HEK293 (cell line): ENCODE measurements around the gene RFX2.

Experiments used
- CTCF ChIA-PET: fragments of 350-600 bp; formaldehyde crosslinking; extraction: SDS; loops from one replicate; lab custom pipeline; 2021; ENCODE audit warnings: antibody characterized with exemption; lab: Yijun Ruan, JAX
- POLR2A ChIA-PET: fragments of 300-600 bp; formaldehyde crosslinking; extraction: SDS; loops from one replicate; lab custom pipeline; 2020; ENCODE audit warnings: antibody characterized with exemption, inconsistent platforms; lab: Yijun Ruan, JAX
- H3K27ac ChIP-seq: fragments of 200-500 bp; sonication (Bioruptor generic); 2 replicates; pipeline ENCODE4 v1.5.1; 2014; ENCODE audit warnings: low read depth, low read length, control low read depth, inconsistent platforms; ENCODE audit errors: extremely low read depth
- H3K36me3 ChIP-seq, 2 experiments: fragments of 200-500 bp in 1 of 2; sonication (Bioruptor generic) in 1 of 2; 1 replicate in 1 of 2; 2 replicates in 1 of 2; pipeline ENCODE4 v1.5.1; 2014 to 2017; ENCODE audit warnings: inconsistent platforms in 2 of 2, low read length in 2 of 2; ENCODE audit not compliant: control insufficient read depth in 2 of 2, insufficient read depth in 1 of 2
- H3K4me1 ChIP-seq: fragments of 200-500 bp; sonication (Bioruptor generic); 2 replicates; pipeline ENCODE4 v1.5.1; 2014; ENCODE audit warnings: mild to moderate bottlenecking, low read length, inconsistent platforms; ENCODE audit not compliant: control insufficient read depth, insufficient read depth
- H3K4me3 ChIP-seq: 2 replicates; pipeline ENCODE4 v1.5.1; 2011; ENCODE audit warnings: low read depth, mild to moderate bottlenecking, control low read depth, low read length, moderate library complexity
- H3K9me3 ChIP-seq: fragments of 200-500 bp; sonication (Bioruptor generic); 2 replicates; pipeline ENCODE4 v1.5.1; 2014; ENCODE audit warnings: low read depth, low read length, inconsistent platforms; ENCODE audit not compliant: control insufficient read depth, insufficient read depth
- BCL11A ChIP-seq: fragments of 450-650 bp; formaldehyde crosslinking; IDR thresholded peaks from 2 replicates; pipeline ENCODE4 v1.5.1; 2016; ENCODE audit warnings: low read depth, missing biosample characterization, missing genetic modification characterization
- CTCF ChIP-seq: fragments of 450-650 bp; formaldehyde crosslinking; IDR thresholded peaks from 2 replicates; pipeline ENCODE4 v1.5.1; 2016; ENCODE audit warnings: missing biosample characterization, missing genetic modification characterization
- MEIS1 ChIP-seq: sonication (generic); formaldehyde crosslinking; IDR thresholded peaks from 2 replicates; pipeline ENCODE4 v1.8.1; 2022; ENCODE audit warnings: missing genetic modification reagents, mild to moderate bottlenecking, borderline replicate concordance
- REPIN1 ChIP-seq: fragments of 450-650 bp; formaldehyde crosslinking; IDR thresholded peaks from 2 replicates; pipeline ENCODE4 v1.5.1; 2017; ENCODE audit warnings: missing biosample characterization, missing genetic modification characterization, low read depth
- TCF7L2 ChIP-seq: IDR thresholded peaks from 2 replicates; pipeline ENCODE4 v1.6.1; 2011; ENCODE audit warnings: low read depth, mild to moderate bottlenecking, inconsistent platforms, low read length, moderate library complexity, borderline replicate concordance
- ZBTB1 ChIP-seq: fragments of 450-650 bp; formaldehyde crosslinking; IDR thresholded peaks from 2 replicates; pipeline ENCODE4 v1.5.1; 2016; ENCODE audit warnings: missing biosample characterization, missing genetic modification characterization
- ZBTB6 ChIP-seq: fragments of 450-650 bp; formaldehyde crosslinking; IDR thresholded peaks from 2 replicates; pipeline ENCODE4 v1.5.1; 2017; ENCODE audit warnings: missing biosample characterization, missing genetic modification characterization
- ZBTB8A ChIP-seq: fragments of 450-650 bp; formaldehyde crosslinking; IDR thresholded peaks from 2 replicates; pipeline ENCODE4 v1.5.1; 2016; ENCODE audit warnings: missing biosample characterization, missing genetic modification characterization
- ZFP41 ChIP-seq: fragments of 450-650 bp; formaldehyde crosslinking; IDR thresholded peaks from 2 replicates; pipeline ENCODE4 v1.5.1; 2016; ENCODE audit warnings: missing biosample characterization, missing genetic modification characterization, borderline replicate concordance
- ZFP69B ChIP-seq: fragments of 450-650 bp; formaldehyde crosslinking; IDR thresholded peaks from 2 replicates; pipeline ENCODE4 v1.5.1; 2016; ENCODE audit warnings: missing biosample characterization, missing genetic modification characterization
- ZNF10 ChIP-seq: fragments of 450-650 bp; formaldehyde crosslinking; IDR thresholded peaks from 2 replicates; pipeline ENCODE4 v1.5.1; 2017; ENCODE audit warnings: missing biosample characterization, missing genetic modification characterization
- ZNF132 ChIP-seq: fragments of 450-650 bp; formaldehyde crosslinking; IDR thresholded peaks from 2 replicates; pipeline ENCODE4 v1.5.1; 2017; ENCODE audit warnings: missing biosample characterization, missing genetic modification characterization, borderline replicate concordance
- ZNF138 ChIP-seq: fragments of 450-650 bp; formaldehyde crosslinking; IDR thresholded peaks from 2 replicates; pipeline ENCODE4 v1.5.1; 2016; ENCODE audit warnings: missing biosample characterization, missing genetic modification characterization, borderline replicate concordance
- ZNF184 ChIP-seq: fragments of 450-650 bp; IDR thresholded peaks from 2 replicates; pipeline ENCODE4 v1.5.1; 2018; ENCODE audit warnings: missing biosample characterization, mild to moderate bottlenecking, missing genetic modification characterization
- ZNF221 ChIP-seq: fragments of 450-650 bp; formaldehyde crosslinking; IDR thresholded peaks from 2 replicates; pipeline ENCODE4 v1.5.1; 2017; ENCODE audit warnings: missing biosample characterization, missing genetic modification characterization, borderline replicate concordance
- ZNF24 ChIP-seq: fragments of 450-650 bp; formaldehyde crosslinking; IDR thresholded peaks from 2 replicates; pipeline ENCODE4 v1.5.1; 2016; ENCODE audit warnings: missing biosample characterization, missing genetic modification characterization
- ZNF473 ChIP-seq: fragments of 450-650 bp; formaldehyde crosslinking; IDR thresholded peaks from 2 replicates; pipeline ENCODE4 v1.5.1; 2017; ENCODE audit warnings: missing biosample characterization, missing genetic modification characterization
- ZNF510 ChIP-seq: fragments of 450-650 bp; formaldehyde crosslinking; IDR thresholded peaks from 2 replicates; pipeline ENCODE4 v1.5.1; 2018; ENCODE audit warnings: mild to moderate bottlenecking, missing genetic modification characterization, missing biosample characterization; ENCODE audit not compliant: insufficient replicate concordance
- ZNF707 ChIP-seq: fragments of 450-650 bp; formaldehyde crosslinking; IDR thresholded peaks from 2 replicates; pipeline ENCODE4 v1.5.1; 2016; ENCODE audit warnings: missing biosample characterization, missing genetic modification characterization
- ZNF777 ChIP-seq: fragments of 450-650 bp; formaldehyde crosslinking; IDR thresholded peaks from 2 replicates; pipeline ENCODE4 v1.5.1; 2017; ENCODE audit warnings: missing biosample characterization, missing genetic modification characterization, borderline replicate concordance
- TF ChIP-seq, protein P1 (sequence below): fragments of 450-650 bp; formaldehyde crosslinking; IDR thresholded peaks from 2 replicates; pipeline ENCODE4 v1.5.1; 2016; ENCODE audit warnings: missing biosample characterization, missing genetic modification characterization, borderline replicate concordance

The RFX2 gene

DNA sequence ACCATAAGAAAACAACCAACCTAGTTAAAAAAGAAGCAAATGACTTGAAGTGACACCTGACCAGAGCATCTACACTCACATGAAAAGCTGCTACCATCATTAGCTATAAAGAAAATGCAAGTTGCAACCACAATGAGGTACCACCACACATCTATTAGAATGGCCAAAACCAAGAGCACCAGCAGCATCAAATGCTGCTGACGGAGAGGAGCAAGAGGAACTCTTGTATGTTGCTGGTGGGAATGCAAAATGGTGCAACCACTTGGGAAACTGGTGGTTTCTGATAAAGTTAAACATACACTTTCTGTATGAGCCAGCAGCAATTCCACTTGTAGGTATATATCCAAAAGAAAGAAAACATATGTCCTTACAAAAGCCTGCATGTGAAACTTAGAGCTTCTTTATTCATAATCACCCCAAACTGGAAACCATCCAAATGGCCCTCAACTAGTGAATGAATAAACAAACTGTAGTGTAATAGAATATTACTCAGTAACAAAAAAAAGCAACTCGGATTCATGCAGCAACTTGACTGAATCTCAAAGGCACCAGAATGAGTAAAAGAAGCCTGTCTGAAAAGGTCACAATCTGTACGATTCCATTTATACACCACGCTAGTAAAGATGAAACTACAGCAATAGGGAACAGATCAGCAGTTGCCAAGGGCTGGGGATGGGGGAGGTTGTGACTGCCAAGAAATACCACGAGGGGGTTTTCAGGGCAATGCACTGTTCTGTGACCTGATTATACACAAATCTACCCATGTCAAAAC, 71.5 kb downstream of the RFX2 start:
- Histone ChIP-seq H3K9me3 (no peaks in the 10 kb centered on the region), H3K27ac (no peak overlapping the region), H3K4me3 (no peak overlapping the region), H3K36me3 (no peaks in the 10 kb centered on the region)
- CTCF ChIA-PET, result interaction anchor here (0.6 to 1.3 kb wide), 2 partner anchors 9 to 10 kb away, joined by 3 to 14 read pairs; no protein-coding TSS in a partner anchor
- TF ChIP-seq ZBTB8A (tag by site-specific recombination), result no peak
- peak; percentile 59; the same call in 1 of the 2 replicates for TF ChIP-seq ZNF10 (tag by site-specific recombination)
- TF ChIP-seq ZNF24 (tag by site-specific recombination), result no peak
- TF ChIP-seq, all 188 proteins: peak for 1
- POLR2A ChIA-PET, result no interaction called here
- no peaks in the 10 kb centered on the region for H3K4me1 ChIP-seq

GRCh38 chr19:6035026-6035425, 75.3 kb downstream of the RFX2 start:
- TF ChIP-seq ZFP41 (no peak), ZBTB1 (tag by site-specific recombination) (no peak), BCL11A (tag by site-specific recombination) (no peak), ZNF777 (tag by site-specific recombination) (no peak), ZNF510 (tag by site-specific recombination) (no peak), ZNF473 (tag by site-specific recombination) (no peak)
- TF ChIP-seq, all 188 proteins: peak for 0
- H3K4me1 ChIP-seq, result no peaks in the 10 kb centered on the region
- no peak overlapping the region for H3K4me3 ChIP-seq
- H3K36me3 ChIP-seq, result no peaks in the 10 kb centered on the region
- POLR2A ChIA-PET, result no interaction called here
- no peak overlapping the region for H3K27ac ChIP-seq
- CTCF ChIA-PET, result interaction anchor here (0.6 to 4.0 kb wide), 4 partner anchors 13 to 231 kb away, joined by 3 to 29 read pairs (median 4); no protein-coding TSS in a partner anchor
- no peaks in the 10 kb centered on the region for H3K9me3 ChIP-seq

GRCh38 chr19:6034512-6034911, 75.8 kb downstream of the RFX2 start:
- H3K4me1 ChIP-seq, result no peaks in the 10 kb centered on the region
- POLR2A ChIA-PET, result interaction anchor here (0.6 kb wide), 1 partner anchor 1090 kb away, joined by 3 read pairs; no protein-coding TSS in a partner anchor

More at GRCh38 chr19:6034512-6034911, 75.8 kb downstream of the RFX2 start:
- CTCF ChIA-PET, result interaction anchor here (0.6 to 4.0 kb wide), 4 partner anchors 12 to 230 kb away, joined by 3 to 29 read pairs (median 4); no protein-coding TSS in a partner anchor
- no peaks in the 10 kb centered on the region for H3K36me3 ChIP-seq
- no peak overlapping the region for H3K27ac ChIP-seq
- no peaks in the 10 kb centered on the region for H3K9me3 ChIP-seq
- H3K4me3 ChIP-seq, result no peak overlapping the region
- TF ChIP-seq ZNF138 (no peak), TCF7L2 (no peak), ZNF707 (no peak), ZBTB6 (no peak), BCL11A (tag by site-specific recombination) (no peak), CTCF (tag by site-specific recombination) (no peak), MEIS1 (no peak), REPIN1 (tag by site-specific recombination) (no peak), ZNF132 (no peak), ZNF221 (no peak), ZNF184 (tag by site-specific recombination) (no peak), ZFP69B (tag by site-specific recombination) (no peak)
- TF ChIP-seq, protein P1, sequence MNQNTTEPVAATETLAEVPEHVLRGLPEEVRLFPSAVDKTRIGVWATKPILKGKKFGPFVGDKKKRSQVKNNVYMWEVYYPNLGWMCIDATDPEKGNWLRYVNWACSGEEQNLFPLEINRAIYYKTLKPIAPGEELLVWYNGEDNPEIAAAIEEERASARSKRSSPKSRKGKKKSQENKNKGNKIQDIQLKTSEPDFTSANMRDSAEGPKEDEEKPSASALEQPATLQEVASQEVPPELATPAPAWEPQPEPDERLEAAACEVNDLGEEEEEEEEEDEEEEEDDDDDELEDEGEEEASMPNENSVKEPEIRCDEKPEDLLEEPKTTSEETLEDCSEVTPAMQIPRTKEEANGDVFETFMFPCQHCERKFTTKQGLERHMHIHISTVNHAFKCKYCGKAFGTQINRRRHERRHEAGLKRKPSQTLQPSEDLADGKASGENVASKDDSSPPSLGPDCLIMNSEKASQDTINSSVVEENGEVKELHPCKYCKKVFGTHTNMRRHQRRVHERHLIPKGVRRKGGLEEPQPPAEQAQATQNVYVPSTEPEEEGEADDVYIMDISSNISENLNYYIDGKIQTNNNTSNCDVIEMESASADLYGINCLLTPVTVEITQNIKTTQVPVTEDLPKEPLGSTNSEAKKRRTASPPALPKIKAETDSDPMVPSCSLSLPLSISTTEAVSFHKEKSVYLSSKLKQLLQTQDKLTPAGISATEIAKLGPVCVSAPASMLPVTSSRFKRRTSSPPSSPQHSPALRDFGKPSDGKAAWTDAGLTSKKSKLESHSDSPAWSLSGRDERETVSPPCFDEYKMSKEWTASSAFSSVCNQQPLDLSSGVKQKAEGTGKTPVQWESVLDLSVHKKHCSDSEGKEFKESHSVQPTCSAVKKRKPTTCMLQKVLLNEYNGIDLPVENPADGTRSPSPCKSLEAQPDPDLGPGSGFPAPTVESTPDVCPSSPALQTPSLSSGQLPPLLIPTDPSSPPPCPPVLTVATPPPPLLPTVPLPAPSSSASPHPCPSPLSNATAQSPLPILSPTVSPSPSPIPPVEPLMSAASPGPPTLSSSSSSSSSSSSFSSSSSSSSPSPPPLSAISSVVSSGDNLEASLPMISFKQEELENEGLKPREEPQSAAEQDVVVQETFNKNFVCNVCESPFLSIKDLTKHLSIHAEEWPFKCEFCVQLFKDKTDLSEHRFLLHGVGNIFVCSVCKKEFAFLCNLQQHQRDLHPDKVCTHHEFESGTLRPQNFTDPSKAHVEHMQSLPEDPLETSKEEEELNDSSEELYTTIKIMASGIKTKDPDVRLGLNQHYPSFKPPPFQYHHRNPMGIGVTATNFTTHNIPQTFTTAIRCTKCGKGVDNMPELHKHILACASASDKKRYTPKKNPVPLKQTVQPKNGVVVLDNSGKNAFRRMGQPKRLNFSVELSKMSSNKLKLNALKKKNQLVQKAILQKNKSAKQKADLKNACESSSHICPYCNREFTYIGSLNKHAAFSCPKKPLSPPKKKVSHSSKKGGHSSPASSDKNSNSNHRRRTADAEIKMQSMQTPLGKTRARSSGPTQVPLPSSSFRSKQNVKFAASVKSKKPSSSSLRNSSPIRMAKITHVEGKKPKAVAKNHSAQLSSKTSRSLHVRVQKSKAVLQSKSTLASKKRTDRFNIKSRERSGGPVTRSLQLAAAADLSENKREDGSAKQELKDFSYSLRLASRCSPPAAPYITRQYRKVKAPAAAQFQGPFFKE (tag by site-specific recombination), result no peak
